AG09319 (cell line): Measurements from ENCODE around the gene DMRTA2.

Experiments
- DNase-seq: peaks from one replicate; pipeline ENCODE4 v3.0.0-alpha.2; 2010; ENCODE audit warnings: low read depth; ENCODE audit errors: extremely low read depth
- CTCF ChIP-seq: IDR thresholded peaks from 2 replicates; pipeline ENCODE4 v1.5.1; 2011; ENCODE audit warnings: low read depth, mild to moderate bottlenecking, inconsistent platforms, low read length, moderate library complexity

Gene DMRTA2

GRCh38 chr1:50418600-50419109 is 4.6 kb downstream of the DMRTA2 start:
- no peak for TF ChIP-seq CTCF
- no peak for DNase-seq

GRCh38 chr1:50417946-50418599 is 5.2 kb downstream of the DMRTA2 start:
- DNase-seq: no peak
- TF ChIP-seq CTCF: no peak

DNA sequence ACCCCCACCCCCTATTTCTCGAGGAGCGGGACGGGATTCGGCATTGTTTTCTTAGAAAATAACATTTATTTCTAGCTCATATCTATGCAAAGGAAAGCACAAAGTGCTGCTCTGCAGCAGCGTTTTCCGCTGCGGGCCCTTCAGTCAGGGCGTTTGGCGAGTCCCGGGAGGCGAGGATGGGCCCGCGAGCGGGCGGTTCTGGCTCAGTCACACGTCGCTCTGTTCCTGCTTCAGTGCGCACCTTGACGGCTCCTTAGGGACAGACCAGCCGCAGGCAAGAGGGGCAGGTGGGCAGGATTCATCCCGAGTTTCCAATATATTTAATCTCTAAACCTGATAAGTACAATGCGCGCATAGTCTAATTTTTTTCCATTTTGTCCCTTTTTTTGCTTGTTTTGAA is 5.7 kb downstream of the DMRTA2 start:
- no peak for DNase-seq

DNA sequence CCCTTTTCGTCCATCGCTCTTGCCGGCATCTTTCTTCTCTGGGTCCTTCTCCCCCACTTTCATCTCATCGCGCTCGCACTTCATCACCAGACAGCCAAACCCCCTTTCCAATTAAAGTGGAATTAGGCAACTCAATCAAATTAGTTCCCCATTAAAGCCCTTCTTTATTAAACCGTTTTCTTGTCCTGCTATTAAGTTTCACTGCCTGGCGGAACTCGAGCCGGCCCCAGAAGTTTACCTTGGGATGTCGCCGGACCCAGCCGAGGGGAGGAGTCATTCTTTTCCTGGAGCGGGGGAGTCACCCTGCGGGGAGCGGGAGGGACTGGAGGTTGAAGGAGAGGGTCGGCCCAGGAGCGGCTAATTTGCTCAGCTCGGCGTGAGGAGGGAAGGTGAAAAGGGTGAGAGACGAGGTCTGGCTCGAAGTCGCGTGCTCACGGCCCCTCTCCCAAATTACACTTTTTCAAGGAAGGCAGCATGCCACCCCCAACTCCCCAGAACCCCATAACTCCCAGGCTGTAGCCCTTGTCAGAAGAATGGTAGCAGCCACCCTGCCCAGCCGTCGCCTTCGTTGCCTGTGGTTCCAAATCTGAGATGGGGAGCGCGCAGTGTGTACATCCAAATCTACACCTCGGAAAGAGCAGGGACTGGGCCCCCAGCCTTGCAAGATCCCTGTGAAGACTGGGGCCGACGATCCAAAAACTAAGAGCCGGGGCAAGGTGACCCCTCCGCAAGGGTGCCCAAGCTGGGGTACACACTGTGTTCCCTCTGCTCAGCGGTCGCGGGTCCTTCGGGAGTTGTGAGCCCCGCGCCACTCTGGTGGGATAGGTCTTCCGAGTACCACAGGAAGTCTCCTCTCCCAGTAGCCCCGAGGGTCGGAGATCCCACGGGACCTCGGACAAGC is 6.4 kb downstream of the DMRTA2 start:
- no peak for DNase-seq
- no peak for TF ChIP-seq CTCF

More for the DNA sequence above, 5.7 kb downstream of the DMRTA2 start:
- no peak for TF ChIP-seq CTCF

GRCh38 chr1:50416150-50416527 is 7.1 kb downstream of the DMRTA2 start:
- DNase-seq: no peak
- no peak for TF ChIP-seq CTCF

- no peak for TF ChIP-seq CTCF
- DNase-seq: no peak
Measured at GRCh38 chr1:50415235-50416149, 7.8 kb downstream of the DMRTA2 start.
